Measurements from ENCODE around the gene RNLS. TPM values are rescaled to one million over a fixed set of nuclear protein-coding genes. Genes with fewer than 3 reads are reported as not detected.

RNLS gene
- total RNA-seq, 4 donors from 2014 or later = 10.6 to 38.7 (median 28.2) TPM

- no peaks in the 10 kb centered on the region for H3K4me1 ChIP-seq
- H3K36me3 ChIP-seq = no peaks in the 10 kb centered on the region
- no peaks in the 10 kb centered on the region for H3K9me3 ChIP-seq
- no peak overlapping the region for H3K4me3 ChIP-seq (replicated peaks in 1 of 3)
- H3K27ac ChIP-seq = no peak overlapping the region
- TF ChIP-seq POLR2A (IDR thresholded peaks at IDR 0.05) = no peak
- no peak for TF ChIP-seq CTCF (IDR thresholded peaks at IDR 0.05)
- WGBS, 2 donors = 87 to 94% methylated on average over 1 of the region's 1 CpG
- intact Hi-C loops (cut with DNase I) = no loop called here
- DNase-seq = no peak
- H3K27me3 ChIP-seq = no peaks in the 10 kb centered on the region
Observed at GRCh38 chr10:88337134-88337533, 246.0 kb downstream of the RNLS start.

GRCh38 chr10:88336334-88336733 is 246.8 kb downstream of the RNLS start:
- Histone ChIP-seq H3K4me1 (no peaks in the 10 kb centered on the region), H3K27me3 (no peaks in the 10 kb centered on the region), H3K27ac (no peak overlapping the region), H3K4me3 (replicated peaks in 1 of 3) (no peak overlapping the region), H3K9me3 (no peaks in the 10 kb centered on the region), H3K36me3 (no peaks in the 10 kb centered on the region)
- intact Hi-C loops (cut with DNase I) = no loop called here
- no peak for DNase-seq
- WGBS, 2 donors = 89 to 92% methylated on average over 4 of the region's 4 CpGs
- TF ChIP-seq CTCF (IDR thresholded peaks at IDR 0.05) (no peak), POLR2A (IDR thresholded peaks at IDR 0.05) (no peak)

- DNase-seq = no peak
- no peaks in the 10 kb centered on the region for H3K9me3 ChIP-seq
- TF ChIP-seq POLR2A (IDR thresholded peaks at IDR 0.05) (no peak), CTCF (IDR thresholded peaks at IDR 0.05) (no peak)
- no peaks in the 10 kb centered on the region for H3K4me1 ChIP-seq
- no peaks in the 10 kb centered on the region for H3K27me3 ChIP-seq
- no peaks in the 10 kb centered on the region for H3K36me3 ChIP-seq
- intact Hi-C loops (cut with DNase I) = no loop called here
- 84 to 88% methylated on average over 3 of the region's 3 CpGs for WGBS, 2 donors
- H3K27ac ChIP-seq = no peak overlapping the region
- H3K4me3 ChIP-seq (replicated peaks in 1 of 3) = no peak overlapping the region
Observed at GRCh38 chr10:88333248-88333630, 249.9 kb downstream of the RNLS start.

GRCh38 chr10:88332503-88333247 is 250.4 kb downstream of the RNLS start:
- H3K4me3 ChIP-seq (replicated peaks in 1 of 3) = no peak overlapping the region
- no peaks in the 10 kb centered on the region for H3K27me3 ChIP-seq
- H3K9me3 ChIP-seq = no peaks in the 10 kb centered on the region
- WGBS, 2 donors = 73 to 82% methylated on average over 3 of the region's 3 CpGs
- no peak for DNase-seq
- no peaks in the 10 kb centered on the region for H3K4me1 ChIP-seq
- H3K36me3 ChIP-seq = no peaks in the 10 kb centered on the region
- intact Hi-C loops (cut with DNase I) = no loop called here
- H3K27ac ChIP-seq = no peak overlapping the region
- TF ChIP-seq POLR2A (IDR thresholded peaks at IDR 0.05) (no peak), CTCF (IDR thresholded peaks at IDR 0.05) (no peak)

- no peak for DNase-seq
- Histone ChIP-seq H3K27me3 (no peaks in the 10 kb centered on the region), H3K9me3 (no peaks in the 10 kb centered on the region), H3K27ac (no peak overlapping the region), H3K4me3 (replicated peaks in 1 of 3) (no peak overlapping the region), H3K4me1 (no peaks in the 10 kb centered on the region), H3K36me3 (no peaks in the 10 kb centered on the region)
- no peak for TF ChIP-seq POLR2A (IDR thresholded peaks at IDR 0.05)
- no peak for TF ChIP-seq CTCF (IDR thresholded peaks at IDR 0.05)
- intact Hi-C loops (cut with DNase I) = no loop called here
- WGBS, 2 donors = 78 to 88% methylated on average over 1 of the region's 1 CpG
Observed at GRCh38 chr10:88330174-88330573, 252.9 kb downstream of the RNLS start.

Data from thyroid gland (tissue), 4 donors.